GM18907 (cell line): ENCODE measurements around the gene SGMS2.

Experiments
- ATAC-seq: cut with Tn5 transposase; IDR thresholded peaks from one replicate; pipeline ENCODE4 v1.9.1; 2021; ENCODE audit warnings: mild to moderate bottlenecking, moderate library complexity; ENCODE audit not compliant: unreplicated experiment

SGMS2 gene

DNA sequence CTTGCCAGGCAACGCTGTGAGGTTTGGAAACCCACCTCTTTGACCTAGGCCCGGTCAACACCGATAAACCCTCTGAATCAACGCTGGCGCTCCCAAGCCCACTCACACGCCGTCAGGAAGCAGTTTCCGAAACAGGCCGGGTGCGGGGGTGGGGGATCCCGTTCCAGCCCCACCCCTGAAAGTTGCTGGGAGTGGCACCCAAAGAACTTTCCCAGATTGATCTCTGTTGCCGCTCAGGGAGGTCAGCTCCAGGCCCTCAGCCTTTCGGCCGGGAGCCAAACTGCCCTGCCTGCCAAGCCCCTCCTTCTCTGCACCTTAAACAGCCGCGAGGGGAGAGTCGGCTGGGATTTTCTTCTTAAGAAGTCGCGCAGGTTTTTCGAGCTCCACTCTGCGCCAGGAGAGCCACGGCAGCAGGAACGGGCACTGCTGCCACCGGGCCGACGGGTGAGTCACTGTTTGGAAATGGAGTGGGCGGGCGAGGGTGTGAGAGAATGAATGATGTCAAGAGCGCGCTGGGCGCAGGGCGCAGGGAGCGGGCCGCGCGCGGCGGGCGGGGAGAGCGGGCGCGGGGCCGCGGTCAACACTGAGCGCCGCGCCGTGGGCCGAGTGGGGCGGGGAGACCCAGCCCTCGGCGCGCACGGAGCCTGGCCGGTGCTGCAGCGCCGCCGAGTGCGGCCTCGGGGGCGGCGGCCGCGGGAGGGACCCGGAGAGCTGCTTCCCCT is at the start of gene SGMS2:
TSS of gene SGMS2 (plus strand) at position 583 of the 722 bp plus-strand sequence. CDS start 70,622 bp downstream, outside the sequence.
- peak; percentile 80 for ATAC-seq

DNA sequence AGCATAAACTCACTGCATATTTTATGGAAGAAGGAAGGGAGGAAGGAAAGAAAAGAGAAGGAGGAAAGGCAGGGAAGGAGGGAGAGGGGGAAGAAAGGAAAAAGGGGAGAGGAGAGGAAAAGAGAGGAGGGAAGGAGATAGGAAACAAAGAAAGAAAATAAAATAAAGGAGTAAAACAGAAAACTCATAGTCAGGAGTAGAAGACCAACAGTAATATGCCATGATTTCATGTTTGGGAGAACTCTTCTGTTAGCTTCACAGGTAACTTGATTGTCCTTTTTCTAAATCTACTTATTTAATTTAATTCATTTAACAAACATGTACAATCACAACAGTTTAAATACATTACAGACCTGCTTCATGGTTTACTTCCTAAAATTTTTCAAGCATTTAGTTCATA is 46.8 kb upstream of the SGMS2 start:
- ATAC-seq, result no peak

- no peak for ATAC-seq
These were observed 45.8 kb upstream of the SGMS2 start for GRCh38 chr4:107778784-107779530.

DNA sequence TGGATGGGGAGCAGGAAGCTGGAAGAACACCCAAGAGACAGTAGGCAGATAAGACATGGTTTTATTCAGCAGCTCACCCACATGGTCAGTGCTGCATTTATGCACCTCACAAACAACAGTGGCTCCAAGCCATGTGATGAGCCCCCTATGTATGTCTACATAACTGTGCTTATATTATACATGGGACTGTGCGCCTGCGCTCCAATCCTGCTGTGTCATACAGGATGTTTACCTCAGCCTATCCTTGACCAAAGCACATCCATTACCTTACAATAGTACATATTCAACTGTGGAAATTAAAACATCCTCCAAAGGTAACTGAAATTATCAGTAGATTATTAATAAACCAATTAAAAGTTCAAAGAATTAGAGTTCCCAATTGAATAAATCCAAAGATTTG is 44.1 kb upstream of the SGMS2 start:
- ATAC-seq, result no peak

DNA sequence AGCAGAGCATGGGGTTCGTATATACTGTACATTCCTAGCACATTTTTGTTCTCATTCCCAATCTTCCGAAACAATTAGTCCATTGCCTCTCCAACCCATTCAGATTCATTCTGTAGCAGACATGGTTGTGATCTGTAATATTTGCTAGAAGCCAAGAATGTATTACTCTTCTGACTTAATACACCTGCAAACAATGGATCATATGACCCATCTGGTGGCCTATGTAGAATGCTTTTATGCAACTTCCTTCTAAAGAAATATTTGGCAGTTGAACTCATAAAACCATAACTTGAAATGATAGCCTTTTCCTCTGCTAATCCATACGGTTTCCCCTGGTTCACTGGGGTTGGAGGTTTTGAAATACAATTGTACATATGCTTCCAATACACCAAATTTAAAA is 32.8 kb upstream of the SGMS2 start:
- no peak for ATAC-seq

DNA sequence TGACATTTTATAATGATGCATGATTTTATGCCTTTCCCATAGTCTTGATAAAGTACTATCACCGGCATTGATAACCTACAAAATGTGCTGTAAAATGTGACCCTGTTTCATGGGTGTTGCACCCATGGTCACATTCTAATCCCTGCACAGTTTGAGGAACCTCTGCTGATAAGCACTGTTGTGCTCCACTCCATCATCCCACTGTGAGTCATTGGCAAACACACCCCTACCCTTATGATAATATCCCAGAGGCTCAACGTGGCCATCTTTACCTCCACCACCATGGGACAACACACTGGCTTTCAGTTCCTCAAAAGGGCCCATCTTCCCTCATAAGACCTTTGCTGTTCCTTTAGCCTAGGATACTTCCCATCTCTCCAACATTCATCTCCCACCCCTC is 32.0 kb upstream of the SGMS2 start:
- ATAC-seq, result no peak

GRCh38 chr4:107793996-107794395 is 30.7 kb upstream of the SGMS2 start:
- ATAC-seq, result no peak

DNA sequence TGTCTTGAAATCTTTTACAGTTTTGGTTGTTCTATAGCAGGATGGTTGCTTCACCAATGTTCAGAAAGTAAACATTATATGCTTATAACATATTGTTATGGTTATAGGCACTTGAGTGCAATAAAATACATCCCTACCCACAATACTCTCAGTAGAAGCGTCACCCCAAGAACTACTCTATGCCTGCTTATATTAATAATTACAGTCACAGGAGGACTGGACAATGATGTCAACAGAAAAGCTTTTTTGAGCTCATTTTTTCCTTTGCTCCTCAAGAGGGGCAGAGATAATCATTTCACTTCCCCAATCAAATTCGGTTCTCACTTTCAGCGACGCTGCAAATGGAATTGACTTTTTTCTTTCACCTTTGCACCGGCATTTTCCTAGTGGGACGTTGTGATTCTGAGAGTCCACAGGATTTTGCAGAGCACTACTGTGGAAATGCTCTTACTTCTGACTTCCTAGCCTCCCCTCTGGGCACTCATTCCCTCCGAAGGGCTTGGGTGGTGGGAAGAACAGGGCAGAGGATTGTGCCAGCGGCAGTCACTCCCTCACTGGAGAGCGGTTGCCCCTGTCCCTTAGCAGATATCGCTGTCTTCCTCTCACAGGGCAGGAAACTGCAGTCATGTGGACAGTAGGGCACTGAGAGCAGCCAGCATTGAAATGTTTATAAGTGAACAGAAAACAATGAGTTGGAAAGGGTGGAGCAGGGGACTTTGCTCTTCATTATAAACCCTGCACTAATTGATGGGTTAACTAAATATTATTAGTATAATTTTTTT is 24.9 kb upstream of the SGMS2 start:
- ATAC-seq, result no peak

GRCh38 chr4:107800706-107801105 is 24.0 kb upstream of the SGMS2 start:
- no peak for ATAC-seq

DNA sequence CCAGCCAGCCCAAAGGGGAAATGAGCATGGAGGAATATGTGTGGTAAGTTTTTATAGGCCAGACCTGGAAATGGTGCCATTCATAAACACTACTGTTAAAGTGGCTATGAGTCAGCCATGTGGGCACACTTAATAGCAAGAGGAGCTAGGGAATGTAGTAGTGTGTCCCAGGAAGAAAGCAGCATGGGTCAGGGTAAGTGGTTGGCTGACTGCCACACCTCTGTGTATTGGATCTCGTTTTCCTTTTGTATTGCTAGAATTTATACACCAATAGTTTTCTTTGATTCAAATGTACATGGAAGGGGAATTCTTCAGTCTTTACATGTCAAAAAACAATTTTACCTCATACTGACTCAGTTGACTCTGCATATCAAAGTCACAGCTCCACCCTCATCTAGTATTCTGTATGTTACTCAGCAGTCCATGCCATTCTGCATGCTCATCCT is 22.9 kb upstream of the SGMS2 start:
- no peak for ATAC-seq

GRCh38 chr4:107804956-107805355 is 19.8 kb upstream of the SGMS2 start:
- no peak for ATAC-seq

- ATAC-seq, result no peak
These were observed 18.5 kb upstream of the SGMS2 start for GRCh38 chr4:107806196-107806595.

GRCh38 chr4:107808572-107808971 is 16.2 kb upstream of the SGMS2 start:
- ATAC-seq, result no peak

DNA sequence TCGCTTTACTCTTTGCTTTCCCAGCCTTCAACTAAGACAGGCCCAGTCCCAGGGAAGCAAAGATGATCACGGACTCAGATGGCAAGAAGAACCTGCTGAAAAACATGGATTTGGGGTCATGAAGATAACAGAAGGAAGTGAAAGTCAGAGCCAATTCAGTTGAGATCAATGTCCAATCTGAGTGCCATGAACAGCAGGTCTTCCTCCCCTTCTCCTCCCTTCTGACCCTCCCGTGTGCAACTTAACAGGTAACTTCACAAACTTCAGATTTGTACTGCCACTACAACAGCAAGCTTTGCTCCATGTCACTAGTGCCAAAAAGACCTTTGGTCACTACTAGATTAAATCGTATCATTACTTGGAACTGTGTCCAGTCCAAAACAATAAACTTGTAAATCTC is 15.5 kb upstream of the SGMS2 start:
- no peak for ATAC-seq

DNA sequence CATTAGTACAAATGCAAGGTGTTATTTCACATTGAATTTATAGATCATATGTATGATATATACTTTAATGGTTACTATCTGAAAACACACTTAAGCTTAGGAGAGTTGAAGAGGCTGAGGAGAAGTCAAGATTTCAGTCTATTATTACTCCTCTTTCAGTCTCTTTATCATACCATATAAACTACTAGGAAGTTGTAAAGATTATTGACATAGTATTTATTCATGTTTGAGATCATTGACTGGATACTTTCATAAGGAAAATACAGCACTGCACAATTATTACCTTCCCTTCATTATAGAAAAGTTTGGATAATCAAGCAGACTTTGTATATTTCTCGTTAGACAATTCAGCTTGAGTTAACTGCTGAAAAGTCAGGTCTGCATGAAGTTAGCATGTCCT is 10.0 kb upstream of the SGMS2 start:
- no peak for ATAC-seq

DNA sequence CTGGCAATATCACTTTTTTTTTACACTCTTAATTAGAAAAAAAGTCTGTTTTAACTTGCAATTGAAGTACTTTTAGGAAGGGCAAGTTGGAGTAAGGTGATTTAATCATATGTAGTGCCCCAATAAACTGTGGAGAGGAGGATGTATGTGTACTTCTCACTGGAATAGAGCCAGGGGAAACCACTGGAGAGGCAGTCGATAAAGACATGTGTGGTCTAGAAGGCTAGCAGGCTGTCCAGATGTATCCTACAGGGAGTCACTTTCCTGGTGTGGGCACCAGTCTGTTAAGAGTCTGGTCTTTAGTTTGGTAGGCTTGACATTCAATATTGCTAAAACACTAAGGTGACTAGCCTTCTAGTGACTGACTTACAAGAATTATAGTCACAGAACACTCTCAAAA is 9.6 kb upstream of the SGMS2 start:
- ATAC-seq, result no peak

- peak; percentile 63 for ATAC-seq
These were observed 6.3 kb upstream of the SGMS2 start for GRCh38 chr4:107818301-107818910.

- ATAC-seq, result no peak
These were observed 822 bp upstream of the SGMS2 start for GRCh38 chr4:107823870-107824349.

GRCh38 chr4:107825072-107825824 is 516 bp downstream of the SGMS2 start:
- peak; percentile 46 for ATAC-seq

GRCh38 chr4:107826421-107826980 is 1.8 kb downstream of the SGMS2 start:
- ATAC-seq, result no peak
